ENCODE data around the gene RTN1.

Gene RTN1

GRCh38 chr14:59630288-59630963, 240.2 kb downstream of the RTN1 start:
- no peak for DNase-seq (ENCODE audit: low read depth in 2 of 2)

DNA sequence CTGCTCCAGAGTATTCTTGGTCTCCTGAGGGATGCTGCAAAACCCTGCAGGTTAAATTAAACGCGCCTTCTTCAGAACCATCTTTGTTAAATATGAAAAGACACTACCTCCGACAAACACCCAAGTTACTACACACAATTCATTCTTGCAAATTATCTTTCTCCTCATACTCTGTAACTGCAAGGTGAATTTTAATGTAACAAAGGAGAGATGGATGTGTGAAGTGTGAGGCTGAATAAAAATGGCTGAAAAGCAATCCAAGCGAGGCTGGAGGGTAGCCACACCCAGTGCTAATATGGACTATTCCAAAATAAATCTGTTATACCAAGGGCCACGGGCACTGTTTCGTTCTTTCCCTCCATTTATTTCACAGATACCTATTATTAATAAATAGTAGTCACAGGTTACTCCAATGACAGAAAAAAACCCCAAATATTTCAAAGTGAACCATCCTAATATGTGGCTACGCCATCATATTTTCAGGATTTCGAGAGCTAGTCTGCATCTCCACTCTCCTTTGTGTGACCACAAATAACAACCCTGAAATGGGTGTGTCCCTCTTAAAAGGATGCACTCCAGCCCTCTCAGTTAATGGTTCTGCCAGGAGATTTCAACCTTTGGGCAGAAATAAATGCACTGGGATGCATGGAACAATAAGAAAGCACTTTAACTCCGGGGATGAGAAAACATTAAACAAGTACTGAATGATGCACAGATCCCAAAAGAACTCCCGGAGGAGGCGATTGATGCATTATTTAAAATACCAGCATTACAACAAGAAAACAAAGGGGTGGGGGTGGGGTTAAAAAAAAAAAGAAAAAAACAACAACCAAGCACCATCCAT, 240.9 kb downstream of the RTN1 start:
- DNase-seq (ENCODE audit: low read depth in 2 of 2), result no peak

GRCh38 chr14:59627011-59627520, 243.5 kb downstream of the RTN1 start:
- no peak for DNase-seq (ENCODE audit: low read depth in 2 of 2)

GRCh38 chr14:59622631-59623030, 247.9 kb downstream of the RTN1 start:
- no peak for DNase-seq (ENCODE audit: low read depth in 2 of 2)

DNA sequence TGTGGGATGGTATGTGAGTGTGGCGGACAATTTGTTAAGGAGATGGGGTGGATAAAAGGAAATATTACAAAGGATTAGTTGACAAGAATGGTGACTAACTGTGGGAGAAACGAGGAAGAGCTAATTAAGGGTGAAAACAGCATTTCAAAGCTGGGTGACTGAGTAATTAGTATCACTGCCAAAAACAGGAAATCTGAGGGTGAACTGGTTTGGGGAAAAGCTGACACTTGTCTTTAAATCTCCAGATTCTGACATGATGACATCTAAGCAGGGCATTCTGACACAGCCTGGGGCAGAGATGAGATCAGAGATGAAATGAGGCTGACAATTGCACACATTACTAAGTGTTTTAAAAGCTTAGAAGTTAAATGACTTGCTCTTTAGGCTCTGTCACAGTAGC, 251.5 kb downstream of the RTN1 start:
- no peak for DNase-seq (ENCODE audit: low read depth in 2 of 2)

- no peak for DNase-seq (ENCODE audit: low read depth in 2 of 2)
These were observed 269.5 kb downstream of the RTN1 start for GRCh38 chr14:59601056-59601455.

DNA sequence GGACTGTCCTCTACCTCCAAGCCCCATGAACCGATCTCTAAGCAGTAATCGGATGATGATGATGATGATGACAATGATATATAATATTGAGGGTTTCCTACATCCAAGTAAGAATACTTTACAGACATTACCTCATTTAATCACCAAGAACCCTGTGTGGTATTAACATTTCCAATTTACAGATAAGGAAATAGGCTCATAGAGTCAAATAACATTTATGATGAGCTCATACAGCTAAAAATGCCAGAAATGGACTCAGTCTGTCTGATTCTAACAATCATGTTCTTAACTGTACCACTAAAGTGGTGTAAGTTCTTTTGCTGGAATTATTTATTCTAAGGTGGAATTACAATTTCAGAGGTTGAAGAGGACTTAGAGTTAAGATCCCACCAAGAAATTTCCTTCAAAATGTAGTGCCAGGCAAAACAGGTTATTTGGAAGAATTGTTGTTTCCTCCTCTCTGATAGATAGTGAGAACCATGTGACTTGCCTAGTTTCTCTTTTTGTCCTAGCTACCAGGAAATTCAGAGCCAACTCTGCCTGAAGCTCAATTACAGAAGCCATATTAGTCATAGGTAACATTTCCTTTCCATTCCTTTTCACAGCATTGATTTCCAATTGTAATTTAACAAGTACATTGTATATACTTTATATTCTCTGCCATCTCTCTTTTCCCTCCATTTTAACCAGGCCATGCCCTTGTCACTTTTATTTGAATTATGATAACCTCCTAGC, 270.2 kb downstream of the RTN1 start:
- DNase-seq (ENCODE audit: low read depth in 2 of 2), result no peak

DNA sequence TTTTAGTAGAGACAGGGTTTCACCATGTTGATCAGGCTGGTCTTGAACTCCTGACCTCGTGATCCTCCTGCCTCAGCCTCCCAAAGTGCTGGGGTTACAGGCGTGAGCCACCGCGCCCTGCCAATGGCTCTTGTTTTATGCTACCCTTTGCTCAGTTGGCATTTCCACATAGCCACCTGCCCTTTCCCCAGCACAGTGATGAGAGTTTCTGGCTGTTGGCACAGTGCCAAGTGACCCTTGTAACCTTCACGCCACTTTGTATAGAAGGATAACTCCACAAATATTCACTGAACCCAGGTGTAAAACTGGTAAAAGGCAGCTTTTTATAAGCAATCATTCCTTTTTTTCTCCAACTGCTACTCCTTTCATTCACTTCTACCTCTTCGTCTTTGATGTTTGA, 275.5 kb downstream of the RTN1 start:
- no peak for DNase-seq (ENCODE audit: low read depth in 2 of 2)

DNA sequence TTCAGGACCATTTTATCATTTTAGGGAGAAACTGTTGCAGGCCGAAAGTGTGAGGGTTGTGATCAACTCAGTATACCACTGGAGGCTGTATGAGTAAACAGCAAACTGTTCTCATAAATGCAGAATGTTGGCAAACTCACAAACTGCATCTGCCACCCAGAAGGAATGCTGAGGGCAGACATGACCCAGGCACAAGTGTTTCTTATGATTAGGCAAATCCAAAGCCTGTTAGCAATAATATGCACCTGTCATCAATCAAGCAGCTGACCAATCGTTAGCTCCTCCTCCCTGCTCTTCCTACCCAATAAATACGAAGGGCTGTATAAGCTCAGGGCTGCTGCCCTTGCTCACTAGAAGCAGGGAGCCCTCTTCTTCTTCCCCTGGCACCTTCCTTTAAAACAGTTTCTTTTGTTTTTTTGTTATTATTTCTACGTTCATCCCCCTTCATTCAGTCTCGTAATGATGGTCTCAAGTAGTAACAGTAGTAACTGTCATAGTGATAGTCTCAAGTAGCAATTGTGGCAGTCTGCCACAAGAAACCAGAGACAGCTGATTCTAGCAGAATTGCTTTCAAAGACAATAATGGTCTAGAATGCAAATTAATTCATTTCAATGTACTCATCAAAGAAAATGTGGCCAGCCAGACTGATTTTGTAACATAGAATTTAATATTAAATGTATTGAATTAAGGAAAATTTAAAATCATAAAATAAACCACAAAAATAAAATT, 278.8 kb downstream of the RTN1 start:
- no peak for DNase-seq (ENCODE audit: low read depth in 2 of 2)

- DNase-seq (ENCODE audit: low read depth in 2 of 2), result no peak
These were observed 282.5 kb downstream of the RTN1 start for GRCh38 chr14:59588101-59588500.

DNA sequence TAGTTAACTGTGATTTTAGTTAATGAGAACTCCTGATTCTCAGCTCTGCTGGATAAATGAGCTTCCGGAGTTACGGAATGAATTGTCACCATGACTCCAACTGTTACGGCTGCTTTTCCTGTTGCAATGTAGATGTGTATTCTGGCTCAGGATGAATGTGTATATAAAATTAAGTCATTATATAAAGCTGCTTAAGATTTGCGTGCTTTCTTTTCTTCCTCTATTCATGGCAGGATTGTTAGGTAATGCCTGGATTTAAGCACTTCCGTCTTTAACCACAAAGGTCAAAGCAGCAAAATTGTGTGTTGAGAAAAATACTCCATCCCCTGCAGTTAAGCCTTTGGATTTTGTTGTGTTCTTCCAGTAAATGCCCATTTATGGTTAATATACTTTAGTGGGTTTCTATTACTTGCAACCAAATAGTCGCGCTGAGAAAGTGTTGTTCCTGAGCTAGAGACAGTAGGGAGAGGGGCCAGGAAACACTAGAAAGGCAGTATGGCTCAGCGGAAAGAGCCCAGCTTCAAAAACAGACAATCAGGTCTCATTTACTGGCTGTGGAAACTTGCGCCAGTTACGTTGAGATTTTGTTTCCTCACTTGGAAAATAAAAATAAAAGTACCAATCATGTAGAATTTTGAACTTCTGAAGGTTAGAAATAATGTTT, 284.6 kb downstream of the RTN1 start:
- no peak for DNase-seq (ENCODE audit: low read depth in 2 of 2)

DNA sequence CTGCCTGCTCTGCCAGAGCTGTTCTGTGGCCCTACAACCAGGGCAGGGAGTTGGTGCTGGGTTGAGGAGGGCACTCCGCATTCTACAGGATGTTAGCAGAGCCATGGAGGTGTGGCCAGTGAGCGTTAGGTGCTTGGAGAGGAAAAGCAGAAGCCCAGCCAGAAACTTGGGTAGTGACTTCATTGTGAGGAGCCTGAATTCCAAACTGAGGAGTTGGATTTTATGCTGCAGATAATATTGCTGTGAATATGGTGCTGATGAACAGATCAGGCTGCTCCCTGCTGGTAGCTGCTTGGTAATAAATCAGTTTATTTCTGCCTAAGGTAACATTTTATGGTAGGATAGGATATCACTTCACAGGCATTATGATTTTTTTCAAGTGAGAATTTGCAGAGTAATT, 286.8 kb downstream of the RTN1 start:
- DNase-seq (ENCODE audit: low read depth in 2 of 2), result no peak

- DNase-seq (ENCODE audit: low read depth in 2 of 2), result no peak
These were observed 287.6 kb downstream of the RTN1 start for GRCh38 chr14:59582845-59583509.

GRCh38 chr14:59582161-59582560, 288.4 kb downstream of the RTN1 start:
- DNase-seq (ENCODE audit: low read depth in 2 of 2), result no peak

DNA sequence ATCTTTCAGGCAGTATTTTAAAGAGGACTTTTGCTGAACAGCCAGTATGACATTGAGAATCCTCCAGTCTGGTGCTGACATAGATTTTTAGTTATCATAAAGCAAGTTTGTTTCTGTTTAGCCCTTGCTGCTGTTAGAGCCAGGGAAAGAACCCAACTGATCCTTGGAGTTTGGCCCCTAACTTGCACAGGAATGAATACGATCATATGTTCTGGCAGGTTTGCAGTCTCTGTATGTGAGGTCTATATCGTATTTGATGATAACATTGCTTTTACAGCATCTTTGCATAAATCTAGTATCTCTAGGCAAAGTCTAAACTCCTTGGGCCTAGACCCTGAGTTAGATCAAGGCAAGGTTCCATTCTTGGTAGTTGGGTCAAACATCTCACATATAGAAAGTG, 289.7 kb downstream of the RTN1 start:
- DNase-seq (ENCODE audit: low read depth in 2 of 2), result no peak

- DNase-seq (ENCODE audit: low read depth in 2 of 2), result peak; percentile 51 to 72
These were observed 294.0 kb downstream of the RTN1 start, which contains the start of gene CCDC175 for GRCh38 chr14:59576332-59577294. TSS of gene CCDC175 (minus strand) at chr14:59576812. CDS start at chr14:59576775, 37 bp downstream.

DNA sequence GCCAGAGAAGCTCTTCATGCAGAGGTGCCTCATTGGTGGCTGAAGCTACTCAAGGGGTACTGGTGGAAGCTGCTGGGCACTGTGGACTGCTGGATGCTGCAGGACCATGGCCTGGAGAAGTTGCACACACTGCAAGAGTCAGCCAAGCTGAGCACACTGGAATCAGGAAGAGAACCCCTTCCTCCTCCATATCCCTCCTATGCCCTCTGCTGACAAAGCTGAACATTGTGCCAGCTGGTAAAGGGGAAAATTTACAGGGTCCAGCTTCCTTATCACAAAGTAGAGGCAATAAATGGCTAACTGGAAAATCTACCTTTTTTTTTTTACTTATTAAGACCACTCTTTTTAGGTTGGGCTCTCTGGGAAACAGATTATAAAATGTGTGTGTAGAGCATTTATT, 300.5 kb downstream of the RTN1 start:
- no peak for DNase-seq (ENCODE audit: low read depth in 2 of 2)

GRCh38 chr14:59566725-59567124, 303.9 kb downstream of the RTN1 start:
- no peak for DNase-seq (ENCODE audit: low read depth in 2 of 2)

DNA sequence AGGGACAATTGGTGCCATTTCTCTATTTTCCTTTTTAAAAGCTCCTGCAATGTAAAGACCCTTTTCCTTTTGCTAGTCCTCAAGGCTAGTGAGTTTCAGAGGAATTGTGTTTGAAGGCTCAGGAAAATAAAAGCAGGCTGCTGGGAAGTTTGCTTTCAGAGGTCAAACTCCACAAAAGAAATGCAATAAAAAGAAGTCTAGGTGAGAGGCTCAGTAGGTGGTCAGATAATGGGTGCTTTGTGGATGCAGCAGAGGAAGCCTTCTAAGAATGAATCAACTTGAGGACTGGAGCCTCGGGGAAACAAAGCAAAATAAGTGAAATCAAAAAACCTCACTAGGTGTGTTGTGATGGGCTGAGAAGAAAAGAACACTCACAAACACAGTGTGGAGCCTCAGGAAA, 304.3 kb downstream of the RTN1 start:
- DNase-seq (ENCODE audit: low read depth in 2 of 2), result no peak

All from stimulated activated CD8-positive, alpha-beta memory T cell treated with anti-CD3 and anti-CD28 coated beads, Interleukin-7, amount 100 ng/mL, for 4 hours (primary cell).